DND-41 (cell line): ENCODE measurements around the gene POLN.

Experiments used
- EZH2 ChIP-seq: IDR thresholded peaks from 3 replicates; pipeline ENCODE4 v1.6.1; 2012; ENCODE audit warnings: borderline replicate concordance, low read depth, mild to moderate bottlenecking, moderate library complexity, low read length, inconsistent platforms; ENCODE audit not compliant: severe bottlenecking
- TF ChIP-seq, protein P1 (sequence below): IDR thresholded peaks from 2 replicates; pipeline ENCODE4 v1.5.1; 2012; ENCODE audit warnings: borderline replicate concordance, low read length, moderate library complexity, mild to moderate bottlenecking; ENCODE audit not compliant: poor library complexity, severe bottlenecking; ENCODE audit errors: extremely low read depth

DNA sequence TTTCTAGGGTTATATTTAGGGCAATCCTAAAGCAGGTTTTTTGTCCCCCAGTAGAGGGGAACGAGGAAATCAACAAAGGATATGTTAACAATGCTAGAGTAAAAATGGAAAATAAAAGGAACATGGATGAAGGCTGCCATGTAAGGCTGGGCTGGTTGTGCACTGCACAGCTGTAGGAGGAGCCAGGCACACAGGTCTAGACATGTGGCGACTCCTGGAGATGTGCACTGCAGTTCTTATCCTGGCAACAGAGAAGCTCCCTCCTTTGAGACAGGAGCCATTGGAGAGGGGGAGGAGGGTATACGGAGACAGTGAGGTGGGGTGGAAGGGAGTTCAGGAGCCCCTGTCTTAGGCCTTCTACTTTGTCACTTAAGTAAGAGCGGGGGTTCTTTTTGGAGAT, 116.9 kb downstream of the POLN start:
- TF ChIP-seq, protein P1, sequence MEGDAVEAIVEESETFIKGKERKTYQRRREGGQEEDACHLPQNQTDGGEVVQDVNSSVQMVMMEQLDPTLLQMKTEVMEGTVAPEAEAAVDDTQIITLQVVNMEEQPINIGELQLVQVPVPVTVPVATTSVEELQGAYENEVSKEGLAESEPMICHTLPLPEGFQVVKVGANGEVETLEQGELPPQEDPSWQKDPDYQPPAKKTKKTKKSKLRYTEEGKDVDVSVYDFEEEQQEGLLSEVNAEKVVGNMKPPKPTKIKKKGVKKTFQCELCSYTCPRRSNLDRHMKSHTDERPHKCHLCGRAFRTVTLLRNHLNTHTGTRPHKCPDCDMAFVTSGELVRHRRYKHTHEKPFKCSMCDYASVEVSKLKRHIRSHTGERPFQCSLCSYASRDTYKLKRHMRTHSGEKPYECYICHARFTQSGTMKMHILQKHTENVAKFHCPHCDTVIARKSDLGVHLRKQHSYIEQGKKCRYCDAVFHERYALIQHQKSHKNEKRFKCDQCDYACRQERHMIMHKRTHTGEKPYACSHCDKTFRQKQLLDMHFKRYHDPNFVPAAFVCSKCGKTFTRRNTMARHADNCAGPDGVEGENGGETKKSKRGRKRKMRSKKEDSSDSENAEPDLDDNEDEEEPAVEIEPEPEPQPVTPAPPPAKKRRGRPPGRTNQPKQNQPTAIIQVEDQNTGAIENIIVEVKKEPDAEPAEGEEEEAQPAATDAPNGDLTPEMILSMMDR = no peak
- TF ChIP-seq EZH2 = no peak
